Fibroblast of skin of right quadriceps (primary cell): Measurements from ENCODE around the gene BRD1.

Source experiments
- DNase-seq: peaks from one replicate; pipeline ENCODE4 v3.0.0-alpha.2; 2013

The BRD1 gene

DNA sequence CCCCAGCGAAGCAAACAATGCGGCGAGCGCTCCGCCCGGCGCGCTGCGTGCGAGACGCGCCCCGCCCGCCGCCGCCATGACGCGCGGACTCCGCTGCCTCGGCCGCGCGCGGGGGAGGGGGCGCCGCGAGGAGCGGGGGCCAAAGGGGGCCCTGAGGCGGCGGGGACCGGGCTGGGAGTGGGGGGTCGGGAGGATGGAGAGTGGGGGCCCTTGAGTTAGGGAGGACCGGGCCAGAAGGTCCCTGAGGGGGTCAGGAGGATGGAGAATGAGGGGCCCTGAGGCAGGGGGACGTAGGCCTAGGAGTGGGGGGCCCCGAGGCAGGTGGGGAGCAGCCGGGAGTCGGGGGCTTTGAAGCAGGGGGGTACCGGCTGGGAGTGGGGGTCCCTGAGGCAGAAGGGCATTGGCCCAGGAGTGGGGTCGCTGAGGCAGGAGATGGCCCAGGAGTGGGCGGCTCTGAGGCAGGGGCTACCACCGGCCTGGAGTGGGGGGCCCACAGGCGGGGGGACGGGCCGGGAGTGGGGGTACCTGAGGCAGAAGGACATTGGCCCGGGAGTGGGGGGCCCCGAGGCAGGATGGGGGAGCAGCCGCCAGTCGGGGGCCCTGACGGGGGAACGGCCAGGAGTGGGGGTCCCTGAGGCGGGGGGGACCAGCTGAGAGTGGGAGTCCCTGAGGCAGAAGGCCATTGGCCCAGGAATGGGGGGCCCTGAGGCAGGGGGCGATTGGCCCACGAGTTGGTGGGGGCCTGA, at the start of gene BRD1:
TSS of gene BRD1 (minus strand) at position 21 of the 746 bp plus-strand sequence. CDS start 3,556 bp downstream, outside the sequence.
- DNase-seq: peak; percentile 74

DNA sequence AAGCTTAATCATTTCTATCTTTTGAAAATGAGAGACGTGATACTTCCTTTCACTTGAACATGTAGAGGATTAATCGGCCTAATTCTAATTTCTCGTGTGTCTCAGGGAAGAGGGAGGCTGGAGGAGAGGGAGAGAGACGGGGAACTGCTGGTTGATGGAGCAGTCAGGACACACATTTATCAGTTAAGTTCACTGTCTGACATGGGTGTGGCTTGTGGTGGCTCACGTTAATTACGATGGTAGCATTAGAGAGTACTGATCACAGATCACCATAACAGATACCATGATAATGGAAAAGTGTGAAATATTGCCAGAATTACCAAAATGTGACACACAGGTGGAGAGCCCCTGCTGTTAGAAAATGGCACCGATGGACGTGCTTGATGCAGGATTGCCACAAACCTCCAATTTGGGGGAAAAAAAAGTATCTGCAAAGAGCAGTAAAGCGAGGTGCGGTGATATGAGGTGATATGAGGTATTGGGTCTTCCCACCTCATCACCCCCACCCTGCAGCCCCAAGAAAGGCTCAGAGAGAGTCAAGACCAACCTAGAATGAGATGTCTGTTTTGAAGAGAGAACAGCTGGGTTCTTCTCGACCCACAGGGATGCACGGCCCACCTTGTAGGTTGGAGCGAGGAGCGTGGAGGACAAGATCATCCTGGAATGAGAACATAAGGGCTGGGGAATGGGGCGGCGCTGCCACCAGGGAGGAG, 45.7 kb upstream of the BRD1 start:
- no peak for DNase-seq

DNA sequence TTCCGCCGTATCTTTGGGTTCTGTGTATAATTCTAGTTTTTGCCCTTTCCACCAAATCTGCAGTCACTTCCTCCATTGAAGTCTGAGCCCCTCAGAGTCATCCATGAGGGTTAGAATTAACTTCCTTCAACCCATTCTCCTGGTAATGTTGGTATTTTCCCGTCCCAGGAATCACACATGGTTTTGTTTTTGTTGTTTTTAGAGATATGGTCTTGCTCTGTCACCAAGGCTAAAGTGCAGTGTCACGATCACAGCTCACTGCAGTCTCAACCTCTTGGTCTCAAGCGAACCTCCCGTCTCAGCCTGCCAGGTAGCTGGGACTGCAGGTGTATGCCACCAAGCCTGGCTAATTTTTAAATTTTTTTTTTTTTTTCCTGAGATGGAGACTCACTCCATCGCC, 44.7 kb upstream of the BRD1 start:
- no peak for DNase-seq

DNA sequence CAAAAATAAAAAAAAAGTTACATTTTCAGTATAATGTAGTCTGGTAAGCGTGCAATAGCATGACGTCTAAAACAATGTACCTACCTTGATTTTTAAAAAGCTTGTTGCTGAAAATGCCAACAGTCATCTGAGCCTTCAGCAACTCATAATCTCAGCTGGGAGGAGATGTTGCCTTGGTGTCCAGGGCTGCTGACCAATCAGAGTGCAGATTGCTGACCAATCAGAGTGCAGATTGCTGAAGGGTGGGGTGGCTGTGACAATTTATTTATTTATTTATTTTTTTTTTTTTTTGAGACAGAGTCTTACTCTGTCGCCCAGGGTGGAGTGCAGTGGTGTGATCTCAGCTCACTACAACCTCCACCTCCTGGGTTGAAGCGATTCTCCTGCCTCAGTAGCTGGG, 43.8 kb upstream of the BRD1 start:
- DNase-seq: no peak

DNA sequence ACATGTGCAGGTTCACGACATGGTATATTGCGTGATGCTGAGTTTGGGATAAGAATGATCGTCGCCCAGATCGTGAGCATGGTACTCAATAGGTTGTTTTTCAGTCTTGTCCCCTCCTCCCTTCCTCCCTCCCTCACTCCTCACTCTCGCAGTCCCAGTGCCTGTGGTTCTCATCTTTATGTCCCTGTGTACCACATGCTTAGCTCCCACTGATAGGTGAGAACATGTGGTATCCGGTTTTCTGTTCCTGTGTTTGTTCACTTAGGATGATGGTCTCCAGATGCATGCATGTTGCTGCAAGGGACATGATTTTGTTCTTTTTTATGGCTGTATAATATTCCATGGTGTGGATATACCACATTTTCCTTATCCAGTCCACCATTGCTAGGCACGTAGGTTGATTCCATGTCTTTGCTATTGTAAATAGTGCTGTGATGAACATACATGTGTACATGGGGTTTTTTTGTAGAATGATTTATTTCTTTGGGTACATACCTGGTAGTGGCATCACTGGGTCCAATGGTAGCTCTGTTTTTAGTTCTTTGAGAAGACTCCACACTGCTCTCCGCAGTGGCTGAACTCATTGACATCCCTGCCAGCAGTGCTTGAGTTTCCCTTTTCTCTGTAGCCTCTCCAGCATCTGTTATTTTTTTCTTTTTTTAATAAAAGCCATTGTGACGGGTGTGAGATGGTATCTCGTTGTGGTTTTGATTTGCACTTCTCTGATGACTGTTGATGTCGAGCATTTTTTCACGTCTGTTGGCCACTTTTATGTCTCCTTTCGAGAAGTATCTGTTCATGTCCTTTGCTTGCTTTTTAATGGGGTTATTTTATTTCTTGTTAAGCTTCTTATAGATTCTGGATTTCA, 42.4 kb upstream of the BRD1 start:
- no peak for DNase-seq

DNA sequence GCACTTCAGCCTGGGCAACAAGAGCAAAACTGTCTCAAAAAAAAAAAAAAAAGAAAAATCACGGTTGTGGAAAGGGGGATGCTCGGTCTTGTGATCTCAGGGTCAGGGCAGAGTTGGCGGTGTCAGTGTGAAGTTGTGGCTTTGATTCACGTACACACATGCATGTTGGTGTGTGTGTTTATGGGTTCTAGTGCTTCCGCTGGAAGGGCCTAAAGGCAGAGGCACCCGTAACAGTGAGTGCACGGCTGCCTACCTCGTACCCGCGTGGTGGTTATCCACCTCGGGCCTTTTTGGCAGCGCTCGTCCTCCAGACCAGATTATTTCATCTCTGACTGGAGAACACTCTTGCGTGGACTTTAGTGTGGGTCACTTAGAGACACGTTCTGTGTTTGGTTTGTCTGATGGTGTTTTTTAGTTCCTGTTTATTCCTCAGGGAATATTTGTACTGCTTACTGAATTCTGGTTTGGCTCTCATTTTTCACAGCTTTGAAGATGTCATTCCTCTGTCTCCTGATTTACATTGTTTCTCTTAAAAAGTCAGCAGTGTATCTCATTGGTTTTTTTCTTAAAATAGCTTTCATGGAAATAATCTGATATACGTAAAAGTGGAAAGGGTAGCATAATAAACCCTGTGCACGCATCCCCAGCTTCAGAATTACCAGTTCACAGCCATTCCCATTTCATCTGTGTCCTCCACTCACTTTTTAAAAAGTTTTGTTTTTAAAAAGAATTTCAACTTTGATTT, 41.6 kb upstream of the BRD1 start:
- DNase-seq: no peak

DNA sequence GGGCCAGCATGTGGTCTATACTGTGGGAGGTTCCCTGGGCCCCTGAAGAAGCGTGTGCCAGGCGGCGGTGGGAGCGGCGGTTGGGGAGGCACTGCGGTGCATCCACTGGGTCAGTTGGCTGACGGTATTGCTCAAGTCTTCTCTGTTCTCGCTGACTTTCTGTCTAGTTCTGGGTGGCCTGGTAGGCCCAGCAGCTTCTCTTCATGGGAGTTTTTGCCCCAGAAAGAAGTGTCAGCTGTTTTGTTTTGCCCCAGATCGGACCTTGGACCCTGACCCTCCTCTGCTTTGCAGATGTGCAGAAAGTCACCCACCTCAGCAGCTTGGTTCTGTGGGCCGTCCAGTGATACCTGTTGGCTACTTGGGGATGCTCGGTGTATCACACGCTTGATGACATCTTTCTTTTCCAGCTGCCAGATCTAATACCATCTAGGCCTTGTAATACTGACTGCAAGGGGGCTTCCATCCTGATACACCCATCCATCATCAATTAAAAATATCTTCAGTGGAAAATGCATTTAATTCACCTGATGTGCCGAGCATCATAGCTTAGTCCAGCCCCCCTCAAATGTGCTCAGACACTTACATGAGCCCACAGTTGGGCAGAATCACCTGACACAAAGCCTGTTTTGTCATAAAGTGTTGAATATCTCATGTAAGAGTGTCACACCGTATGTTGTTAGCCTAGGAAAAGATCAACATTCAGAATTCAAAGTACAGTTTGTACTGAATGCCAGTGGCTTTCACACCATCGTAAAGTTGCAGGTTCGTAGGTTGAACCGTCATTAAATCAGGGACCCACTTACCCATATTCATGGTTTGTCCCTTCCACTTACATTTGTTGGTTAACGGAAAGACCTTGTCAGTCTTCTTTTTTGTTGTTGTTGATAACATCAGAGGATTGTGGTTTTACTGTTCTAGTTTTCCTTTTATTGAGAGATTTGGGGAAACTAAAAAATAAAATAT, 39.9 kb upstream of the BRD1 start:
- DNase-seq: no peak

DNA sequence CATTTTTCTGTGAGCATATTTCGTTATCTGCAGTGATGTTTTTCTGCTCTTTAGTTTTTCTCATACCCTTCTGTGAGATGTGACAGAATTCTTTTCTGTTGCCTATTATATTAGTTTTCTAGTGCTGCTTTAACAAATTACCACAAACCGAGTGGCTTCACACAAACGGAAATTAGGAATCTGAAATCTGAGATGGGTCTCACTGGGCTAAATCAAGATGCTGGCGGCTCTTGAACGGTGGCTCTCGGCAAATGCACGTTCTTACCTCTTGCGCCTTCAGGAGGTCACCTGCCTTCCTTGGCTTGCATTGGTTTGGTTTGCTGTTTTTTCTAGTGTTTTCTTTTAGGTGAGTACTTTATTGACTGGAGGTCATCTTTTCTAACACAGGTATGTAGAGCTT, 39.0 kb upstream of the BRD1 start:
- DNase-seq: no peak

DNA sequence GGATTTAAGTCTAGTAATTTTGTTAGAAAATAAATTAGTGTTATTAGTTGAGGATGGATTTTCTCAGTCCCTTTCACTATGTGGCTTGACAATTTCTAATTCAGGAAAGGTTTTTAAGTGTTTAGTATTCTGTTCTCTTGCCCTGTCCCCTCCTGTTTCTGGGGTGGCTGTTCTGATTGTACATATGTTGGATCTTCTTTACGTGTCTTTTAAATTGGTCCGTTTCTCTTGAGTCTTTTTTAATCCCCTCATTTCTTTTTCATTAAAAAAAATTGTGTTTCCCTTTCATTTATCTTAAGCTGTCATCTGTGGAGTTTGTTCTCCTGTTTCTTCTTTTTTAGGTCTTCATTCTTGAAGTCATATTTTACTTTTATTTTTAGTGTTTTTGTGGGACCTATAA, 38.5 kb upstream of the BRD1 start:
- no peak for DNase-seq

DNA sequence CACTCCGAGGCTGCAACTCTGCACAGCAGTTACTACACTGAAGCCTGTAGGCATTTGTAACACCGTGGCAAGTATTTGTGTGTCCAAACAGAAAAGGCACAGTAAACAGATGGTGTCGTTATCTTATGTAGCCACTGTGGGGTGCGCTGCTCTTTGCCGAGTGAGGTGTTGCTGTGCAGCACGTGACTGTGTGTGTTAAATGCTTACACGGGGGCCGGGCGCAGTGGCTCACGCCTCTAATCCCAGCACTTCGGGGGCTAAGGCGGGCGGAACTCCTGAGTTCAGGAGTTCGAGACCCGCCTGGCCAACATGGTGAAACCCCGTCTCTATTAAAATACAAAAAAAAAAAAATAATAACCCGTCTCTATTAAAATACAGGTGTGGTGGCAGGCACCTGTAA, 37.5 kb upstream of the BRD1 start:
- no peak for DNase-seq

DNA sequence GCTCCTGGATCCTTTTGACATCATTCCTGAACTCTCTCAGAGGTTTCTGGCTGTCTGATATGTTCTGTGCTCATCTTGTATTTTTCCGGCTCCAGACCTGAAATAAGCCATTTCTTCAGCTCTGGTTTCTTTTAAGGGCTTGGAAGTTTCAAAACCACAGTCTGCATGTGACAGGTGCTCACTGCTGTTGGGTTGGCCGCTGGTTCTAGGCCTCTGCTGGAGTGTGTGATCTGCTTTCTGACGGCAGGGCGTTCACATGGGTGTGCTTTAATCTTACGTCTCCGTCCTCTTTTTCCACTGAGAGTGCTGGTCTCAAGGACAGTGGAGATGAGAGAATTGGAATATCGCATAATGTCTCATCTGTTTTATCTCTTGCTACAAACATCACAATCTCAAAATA, 36.3 kb upstream of the BRD1 start:
- DNase-seq: no peak

DNA sequence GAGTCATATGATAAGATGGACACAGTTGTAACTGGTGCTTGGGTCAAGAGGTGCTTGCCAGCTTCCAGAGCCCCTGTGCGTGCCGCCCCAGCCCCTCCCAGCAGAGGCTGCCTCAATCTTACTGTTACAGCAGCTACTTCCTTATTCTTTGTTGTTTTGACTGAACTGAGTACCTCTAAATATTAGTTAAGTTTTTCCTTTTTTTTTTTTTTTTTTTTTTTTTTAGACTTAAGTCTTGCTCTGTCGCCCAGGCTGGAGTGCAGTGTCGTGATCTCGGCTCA, 34.8 kb upstream of the BRD1 start:
- DNase-seq: no peak

DNA sequence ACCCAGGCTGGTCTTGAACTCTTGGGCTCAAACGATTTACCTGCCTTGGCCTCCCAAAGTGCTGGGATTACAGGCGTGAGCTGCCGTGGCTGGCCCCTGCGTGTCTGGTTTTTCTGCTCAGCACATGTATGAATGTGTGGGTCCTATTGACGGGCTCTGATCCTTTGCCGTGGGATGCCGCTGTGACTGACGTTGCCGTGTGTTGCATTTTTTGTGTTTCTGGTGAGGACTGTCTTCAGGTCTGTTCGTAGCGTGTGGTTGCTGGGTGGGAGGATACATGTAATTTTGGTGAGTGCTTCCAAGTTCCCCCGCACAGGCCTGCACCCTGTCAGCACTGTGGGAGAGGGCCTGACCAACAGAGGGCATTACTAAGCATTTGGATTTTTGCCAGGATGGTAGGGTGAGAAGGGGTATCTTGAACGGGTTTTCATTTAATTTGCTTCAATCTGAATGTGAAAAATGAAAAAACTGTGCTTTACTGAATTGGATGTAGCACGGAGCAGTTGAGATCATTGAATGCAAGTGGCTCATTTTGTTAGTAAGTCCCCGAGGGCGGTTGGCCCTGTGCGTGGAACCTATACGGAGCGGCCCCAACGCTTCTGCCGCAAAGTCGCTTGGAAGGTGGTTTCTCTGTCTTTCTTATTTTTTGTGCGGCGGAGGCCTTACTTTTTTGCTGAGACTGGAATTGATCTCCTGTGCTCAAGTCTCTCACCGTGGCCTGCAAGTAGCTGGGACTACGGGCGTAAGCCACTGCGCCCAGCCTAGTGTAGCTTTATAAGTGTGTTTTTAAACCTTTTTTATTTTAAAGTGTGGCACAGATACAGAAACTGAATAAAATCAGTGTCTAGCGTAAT, 34.2 kb upstream of the BRD1 start:
- DNase-seq: no peak

DNA sequence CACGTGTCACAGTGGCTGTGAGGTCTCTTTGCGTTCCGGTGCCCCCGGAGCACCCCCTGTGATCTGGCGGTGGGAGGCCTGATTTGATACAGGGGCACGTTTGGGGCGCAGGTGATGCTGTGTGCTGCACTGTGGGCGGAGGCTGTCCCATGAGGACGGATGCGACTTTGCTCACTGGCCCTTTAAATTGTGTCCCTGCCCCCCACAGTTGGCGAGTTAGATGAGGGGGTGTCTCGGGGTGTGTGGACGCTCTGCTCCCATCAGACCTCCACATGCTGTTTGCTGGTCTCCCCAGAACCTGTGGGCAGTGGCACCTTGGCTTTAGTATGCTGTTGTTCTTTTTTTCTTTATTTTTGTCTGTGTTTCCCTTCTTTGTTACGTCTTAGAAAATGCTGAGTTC, 31.2 kb upstream of the BRD1 start:
- no peak for DNase-seq

DNA sequence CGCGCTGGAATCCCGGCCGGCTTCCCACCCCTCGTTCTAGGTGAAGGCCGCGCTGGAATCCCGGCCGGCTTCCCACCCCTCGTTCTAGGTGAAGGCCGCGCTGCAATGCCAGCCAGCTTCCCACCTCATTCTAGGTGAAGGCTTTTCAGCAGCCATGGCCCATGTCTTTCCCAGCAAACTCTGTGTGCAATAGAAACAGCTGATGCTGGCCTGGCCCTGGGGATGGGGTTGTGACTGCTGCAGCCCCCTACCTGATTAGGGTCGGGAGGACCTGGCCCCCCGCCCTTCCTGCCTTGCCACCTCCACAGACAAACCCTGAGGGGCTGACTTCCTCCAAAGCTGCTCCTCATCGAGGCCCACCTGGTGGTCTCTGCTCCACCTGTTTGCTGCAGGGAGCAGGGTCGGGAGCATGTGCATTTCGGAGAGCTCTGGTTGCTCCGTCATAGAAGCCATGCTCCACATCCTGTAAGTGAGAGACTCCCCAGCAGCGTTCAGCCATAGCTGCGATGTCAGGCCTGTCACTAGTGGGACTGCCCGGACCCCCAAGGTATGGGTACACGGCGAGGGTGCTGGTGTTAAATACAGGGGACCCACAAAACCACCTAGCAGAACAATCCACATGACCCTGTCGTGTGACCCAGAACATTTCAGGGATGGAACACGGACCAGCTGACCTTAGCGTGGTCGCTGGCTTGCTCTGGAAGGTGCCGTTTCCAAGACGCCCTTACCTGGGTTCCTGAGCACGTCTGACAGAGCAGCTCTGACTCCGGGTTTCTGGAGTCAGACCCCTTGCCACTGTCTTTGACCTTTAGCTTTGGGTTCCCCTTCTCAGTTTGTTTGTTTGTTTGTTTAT, 29.3 kb upstream of the BRD1 start:
- no peak for DNase-seq

DNA sequence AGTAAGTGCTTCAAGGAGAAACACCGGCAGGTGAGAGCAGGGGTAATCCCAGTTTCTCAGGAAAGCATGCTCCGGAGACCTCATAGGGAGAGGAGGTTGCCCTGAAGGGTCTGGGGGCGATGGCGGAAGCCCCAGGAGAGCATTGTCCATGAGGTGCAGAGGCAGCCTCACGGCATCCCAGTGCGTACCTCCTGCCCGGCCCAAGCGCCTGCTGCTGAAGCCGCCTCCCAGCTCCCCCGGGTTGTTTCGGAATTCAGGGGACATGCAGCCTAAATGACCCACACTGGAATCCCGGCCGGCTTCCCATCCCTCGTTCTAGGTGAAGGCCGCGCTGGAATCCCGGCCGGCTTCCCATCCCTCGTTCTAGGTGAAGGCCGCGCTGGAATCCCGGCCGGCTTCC, 28.7 kb upstream of the BRD1 start:
- DNase-seq: no peak

DNA sequence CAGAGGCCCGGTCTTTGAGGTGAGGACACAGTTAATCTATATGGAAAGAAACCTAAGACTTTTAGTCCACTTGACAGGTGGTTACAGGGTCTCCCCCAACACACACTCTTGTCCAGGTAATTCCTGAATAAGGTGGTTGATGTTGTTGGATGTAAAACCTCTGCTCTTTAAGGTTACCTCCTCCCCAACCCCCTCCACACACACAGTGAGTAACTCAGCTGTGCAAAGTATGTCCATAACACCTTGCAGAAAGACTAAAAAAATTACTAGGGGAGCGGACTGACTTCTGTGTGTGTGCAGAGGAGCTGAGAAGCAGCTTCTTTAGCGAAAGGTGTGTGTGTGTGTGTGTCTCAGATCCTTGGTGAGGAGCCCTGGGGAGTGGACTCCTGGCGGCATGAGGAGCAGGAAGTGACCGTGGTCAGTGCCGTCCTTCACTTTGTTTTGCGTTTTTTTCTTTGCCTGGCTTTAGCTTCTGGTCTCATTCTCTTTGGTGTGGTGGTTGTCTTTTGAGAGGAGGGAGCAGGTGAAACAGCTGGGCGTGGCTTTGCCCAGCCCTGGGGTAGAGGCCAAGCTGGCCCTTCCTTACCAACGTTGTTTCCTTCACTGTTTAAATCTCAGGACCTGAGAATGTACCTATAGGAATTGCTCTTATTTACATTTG, 27.7 kb upstream of the BRD1 start:
- no peak for DNase-seq

DNA sequence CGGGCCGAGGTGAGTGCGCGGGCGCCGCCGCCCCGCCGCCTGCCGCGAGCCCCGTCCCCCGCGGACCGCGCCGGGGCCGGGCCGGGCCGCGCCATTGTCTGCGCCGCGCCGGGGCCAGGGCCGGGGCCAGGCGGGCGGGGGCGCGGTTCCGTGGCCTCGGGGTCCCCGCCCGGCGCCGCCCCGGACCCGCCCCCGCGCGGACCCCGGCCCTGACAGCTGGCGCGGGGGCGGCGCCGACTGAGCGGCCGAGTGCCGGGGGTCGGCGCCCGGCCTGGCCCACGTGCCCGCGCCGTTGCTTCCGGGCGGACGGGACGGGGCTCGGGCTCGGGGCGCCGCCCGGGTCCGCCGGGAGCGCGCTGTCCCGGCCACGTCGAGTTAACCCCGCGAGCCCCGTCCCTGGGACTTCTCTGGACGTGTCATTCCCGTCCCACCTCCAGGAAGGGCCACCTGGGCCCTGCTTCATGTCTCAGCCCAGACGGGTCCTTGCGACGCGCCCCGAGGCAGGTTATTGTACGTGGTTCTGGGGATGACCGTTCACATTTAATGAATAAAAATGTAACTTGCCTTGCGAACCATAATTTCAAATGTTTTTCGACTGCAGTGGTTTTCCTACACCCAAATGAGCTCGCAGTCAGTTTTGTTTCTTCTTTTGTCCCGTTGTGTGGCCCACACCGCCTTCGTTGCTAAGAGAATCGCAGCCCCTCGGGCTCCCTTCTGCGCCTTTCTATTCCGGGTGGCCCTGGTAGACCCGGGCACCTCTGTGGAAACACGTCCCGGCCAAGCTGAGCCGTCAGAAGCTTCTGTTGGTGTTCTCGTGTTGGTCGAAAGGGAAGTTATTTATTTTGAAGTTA, 26.5 kb upstream of the BRD1 start:
- DNase-seq: no peak
